Measurements from ENCODE around the gene CEP70.

GRCh38 chr3:138642927-138643253 is 48.8 kb upstream of the CEP70 start:
- TF ChIP-seq CTCF (optimal IDR thresholded peaks at IDR 0.05 in 1 of 3, IDR thresholded peaks at IDR 0.05 in 1 of 3, conservative IDR thresholded peaks at IDR 0.05 in 1 of 3; ENCODE audit: extremely low read depth in 1 of 3, insufficient read depth in 2 of 3, low read length in 3 of 3): no peak
- no peak for TF ChIP-seq EZH2 (IDR thresholded peaks at IDR 0.05; ENCODE audit: low read length)
